SK-N-SH (cell line): ENCODE results near the gene IFNL3. TPM values are rescaled to one million over a fixed set of nuclear protein-coding genes. Genes with fewer than 3 reads are reported as not detected.
A peak's percentile ranks its signal among the peaks of the same experiment; 100 is the strongest.

Experiments used
- CTCF ChIA-PET: fragments of 300-600, 350-600 bp; formaldehyde crosslinking; extraction: SDS; loops from one replicate; lab custom pipeline; 2021; lab: Yijun Ruan, JAX
- POLR2A ChIA-PET: fragments of 350-600 bp; sonication (Branson Sonifier 250); formaldehyde crosslinking; extraction: SDS; loops from one replicate; lab custom pipeline; 2020; ENCODE audit warnings: antibody characterized with exemption, inconsistent platforms; lab: Yijun Ruan, JAX
- DNase-seq: peaks from one replicate; pipeline ENCODE4 v3.0.0; 2012
- H2AFZ ChIP-seq: fragments of 200-600 bp; sonication (generic); 2 replicates; pipeline ENCODE4 v1.8.1; 2016; ENCODE audit warnings: antibody characterized with exemption, mild to moderate bottlenecking, low read depth
- H3F3A ChIP-seq: fragments of 200-600 bp; sonication (generic); replicated peaks from 2 replicates; pipeline ENCODE3; 2016; ENCODE audit warnings: antibody characterized with exemption, mild to moderate bottlenecking; ENCODE audit not compliant: insufficient read depth
- H3K27ac ChIP-seq, 2 experiments: fragments of 200-500 bp in 1 of 2; fragments of 200-600 bp in 1 of 2; sonication (Bioruptor generic) in 1 of 2; sonication (generic), shearing (Covaris generic) in 1 of 2; 2 replicates each; pipeline versions ENCODE4 v1.5.1 to v1.6.1; 2014 to 2016; ENCODE audit warnings: low read depth in 2 of 2, inconsistent platforms in 1 of 2, low read length in 1 of 2, mild to moderate bottlenecking in 1 of 2, mixed read lengths in 1 of 2
- H3K27me3 ChIP-seq: fragments of 200-600 bp; sonication (generic), shearing (Covaris generic); 2 replicates; pipeline ENCODE4 v1.6.1; 2016; ENCODE audit warnings: mixed run types; ENCODE audit not compliant: insufficient read depth
- H3K36me3 ChIP-seq, 2 experiments: fragments of 200-500 bp in 1 of 2; fragments of 200-600 bp in 1 of 2; sonication (Bioruptor generic) in 1 of 2; sonication (generic) in 1 of 2; replicated peaks in 1 of 2; 2 replicates each; pipeline versions ENCODE3 to v1.5.1; 2014 to 2016; ENCODE audit warnings: low read length in 1 of 2, mild to moderate bottlenecking in 1 of 2; ENCODE audit not compliant: insufficient read depth in 2 of 2, control insufficient read depth in 1 of 2
- H3K4me1 ChIP-seq, 2 experiments: fragments of 200-500 bp in 1 of 2; fragments of 200-600 bp in 1 of 2; sonication (Bioruptor generic) in 1 of 2; sonication (generic), shearing (Covaris generic) in 1 of 2; 2 replicates each; pipeline versions ENCODE4 v1.5.1 to v1.6.1; 2014 to 2016; ENCODE audit warnings: low read depth in 1 of 2, low read length in 1 of 2, mixed run types in 1 of 2; ENCODE audit not compliant: insufficient read depth in 2 of 2, control insufficient read depth in 1 of 2
- H3K4me2 ChIP-seq: fragments of 200-600 bp; sonication (generic), shearing (Covaris generic); 2 replicates; pipeline ENCODE4 v1.6.1; 2017; ENCODE audit warnings: mixed run types
- H3K4me3 ChIP-seq, 2 experiments: fragments of 200-500 bp in 1 of 2; fragments of 200-600 bp in 1 of 2; sonication (Bioruptor generic) in 1 of 2; sonication (generic), shearing (Covaris generic) in 1 of 2; 2 replicates each; pipeline versions ENCODE4 v1.5.1 to v1.8.1; 2014 to 2016; ENCODE audit warnings: low read depth in 2 of 2, inconsistent platforms in 1 of 2, low read length in 1 of 2, mild to moderate bottlenecking in 1 of 2, mixed read lengths in 1 of 2, moderate library complexity in 1 of 2
- H3K79me2 ChIP-seq: fragments of 200-600 bp; sonication (generic); 2 replicates; pipeline ENCODE4 v1.8.1; 2017; ENCODE audit warnings: mild to moderate bottlenecking; ENCODE audit not compliant: insufficient read depth
- H3K9ac ChIP-seq: fragments of 200-600 bp; sonication (generic); 2 replicates; pipeline ENCODE4 v1.6.1; 2017; ENCODE audit warnings: mixed run types
- H3K9me2 ChIP-seq: fragments of 200-600 bp; sonication (generic); 2 replicates; pipeline ENCODE4 v1.6.1; 2017; ENCODE audit warnings: mixed run types
- H3K9me3 ChIP-seq: fragments of 200-600 bp; sonication (generic); 2 replicates; pipeline ENCODE4 v1.6.1; 2017; ENCODE audit warnings: mixed run types, mild to moderate bottlenecking, moderate library complexity
- H4K20me1 ChIP-seq: fragments of 200-600 bp; sonication (generic); 2 replicates; pipeline ENCODE4 v1.6.1; 2017; ENCODE audit warnings: mild to moderate bottlenecking, mixed run types; ENCODE audit not compliant: insufficient read depth
- CHD2 ChIP-seq: fragments of 150-350 bp; IDR thresholded peaks from 2 replicates; pipeline ENCODE4 v1.6.1; 2018; ENCODE audit warnings: low read length; ENCODE audit not compliant: partially characterized antibody
- ELF1 ChIP-seq: IDR thresholded peaks from 2 replicates; pipeline ENCODE4 v1.4.0; 2012
- EP300 ChIP-seq, 2 experiments: IDR thresholded peaks; 2 replicates each; pipeline versions ENCODE4 v1.4.0 to v1.6.1; 2012; ENCODE audit warnings: borderline replicate concordance in 1 of 2, low read depth in 1 of 2, low read length in 1 of 2
- FOXJ3 ChIP-seq: sonication (generic); formaldehyde crosslinking; IDR thresholded peaks from 2 replicates; pipeline ENCODE4 v1.5.1; 2020; ENCODE audit warnings: mild to moderate bottlenecking, missing genetic modification reagents
- GABPA ChIP-seq: IDR thresholded peaks from 2 replicates; pipeline ENCODE4 v1.4.0; 2012; ENCODE audit warnings: low read depth, mild to moderate bottlenecking
- MEF2A ChIP-seq: IDR thresholded peaks from 2 replicates; pipeline ENCODE4 v1.4.0; 2012; ENCODE audit warnings: low read depth, borderline replicate concordance
- MXI1 ChIP-seq: IDR thresholded peaks from 2 replicates; pipeline ENCODE4 v1.6.1; 2012; ENCODE audit warnings: mild to moderate bottlenecking, low read depth, low read length, improper control_type of control experiment
- NFIC ChIP-seq: IDR thresholded peaks from 2 replicates; pipeline ENCODE4 v1.4.0; 2012; ENCODE audit warnings: borderline replicate concordance
- POLR2AphosphoS5 ChIP-seq: IDR thresholded peaks from 2 replicates; pipeline ENCODE4 v1.6.1; 2012; ENCODE audit warnings: low read depth, low read length
- RFX5 ChIP-seq: IDR thresholded peaks from 2 replicates; pipeline ENCODE4 v1.6.1; 2012; ENCODE audit warnings: mild to moderate bottlenecking, improper control_type of control experiment, low read length
- RXRA ChIP-seq: IDR thresholded peaks from 2 replicates; pipeline ENCODE4 v1.4.0; 2012; ENCODE audit warnings: low read depth, mild to moderate bottlenecking, borderline replicate concordance
- SIN3A ChIP-seq: IDR thresholded peaks from 2 replicates; pipeline ENCODE4 v1.6.1; 2012; ENCODE audit warnings: low read depth, mild to moderate bottlenecking, low read length, moderate library complexity, borderline replicate concordance
- SMC3 ChIP-seq: IDR thresholded peaks from 2 replicates; pipeline ENCODE4 v1.6.1; 2012; ENCODE audit warnings: low read depth, low read length, improper control_type of control experiment
- TAF1 ChIP-seq: IDR thresholded peaks from 2 replicates; pipeline ENCODE4 v1.6.1; 2012; ENCODE audit warnings: low read depth, mild to moderate bottlenecking, low read length, moderate library complexity, borderline replicate concordance
- WGBS: methylation state at CpG from one replicate; pipeline ENCODE4 v1.1.6; 2017; ENCODE audit warnings: low lambda C conversion rate; 5-methylcytosine and 5-hydroxymethylcytosine counted together
- polyA plus RNA-seq, 3 experiments: library from polyadenylated mRNA; depleted of rRNA; stranded (reverse); fragments of >200 nt; gene quantifications; 2 replicates each; pipeline ENCODE4 v1.2.3, GENCODE V29; 2012
- TF ChIP-seq, protein P1 (sequence below): fragments of 150-350 bp; IDR thresholded peaks from 2 replicates; pipeline ENCODE4 v1.6.1; 2016; ENCODE audit warnings: mild to moderate bottlenecking, low read depth, low read length
- TF ChIP-seq, protein P2 (sequence below): IDR thresholded peaks from 2 replicates; pipeline ENCODE4 v1.4.0; 2012; ENCODE audit warnings: low read depth
- TF ChIP-seq, protein P3 (sequence below): IDR thresholded peaks from 2 replicates; pipeline ENCODE4 v1.6.1; 2012; ENCODE audit warnings: mild to moderate bottlenecking, low read depth, low read length, moderate library complexity

Gene IFNL3
- polyA plus RNA-seq, 1 of the 3 experiments (the other 2 are of a cell fraction) = not detected

DNA sequence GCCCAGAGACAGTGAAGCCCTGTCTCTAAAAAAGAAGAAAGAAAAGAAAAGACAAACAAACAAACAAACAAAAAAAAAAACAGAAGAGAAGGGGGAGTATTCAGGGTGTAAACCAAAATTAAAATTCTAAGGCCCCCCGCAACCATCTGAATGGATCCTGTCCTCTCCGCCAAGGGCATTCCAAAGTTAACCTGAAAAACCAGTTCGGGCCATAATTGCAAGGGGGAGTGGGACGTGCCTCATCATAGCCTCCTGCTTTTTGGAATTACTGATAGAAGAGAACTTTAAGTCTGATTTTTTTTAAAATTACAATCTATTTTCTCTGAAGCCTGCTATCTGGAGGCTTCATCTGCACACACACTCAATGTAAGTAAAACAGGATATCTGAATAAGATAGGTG is 17.7 kb upstream of the IFNL3 start:
- 65% methylated on average over 4 of the region's 4 CpGs for WGBS
- POLR2A ChIA-PET = no interaction called here
- DNase-seq = no peak
- no peaks in the 10 kb centered on the region for H3K36me3 ChIP-seq
- TF ChIP-seq CHD2 (no peak), POLR2AphosphoS5 (no peak), MXI1 (no peak), SIN3A (no peak), TAF1 (no peak), GABPA (no peak), SMC3 (no peak)
- no peak overlapping the region for H3K9ac ChIP-seq
- H3K4me3 ChIP-seq = no peak overlapping the region
- no peaks in the 10 kb centered on the region for H3K79me2 ChIP-seq
- no peaks in the 10 kb centered on the region for H4K20me1 ChIP-seq
- CTCF ChIA-PET = no interaction called here
- peaks cover 10% of the 10 kb centered on the region; the same call in 1 of the 2 replicates for H3K27me3 ChIP-seq
- H3F3A ChIP-seq = no peaks in the 10 kb centered on the region
- H3K4me1 ChIP-seq = no peaks in the 10 kb centered on the region
- no peak overlapping the region for H2AFZ ChIP-seq
- H3K4me2 ChIP-seq = no peak overlapping the region
- H3K9me3 ChIP-seq = no peaks in the 10 kb centered on the region
- no peaks in the 10 kb centered on the region for H3K9me2 ChIP-seq
- H3K27ac ChIP-seq = no peak overlapping the region

DNA sequence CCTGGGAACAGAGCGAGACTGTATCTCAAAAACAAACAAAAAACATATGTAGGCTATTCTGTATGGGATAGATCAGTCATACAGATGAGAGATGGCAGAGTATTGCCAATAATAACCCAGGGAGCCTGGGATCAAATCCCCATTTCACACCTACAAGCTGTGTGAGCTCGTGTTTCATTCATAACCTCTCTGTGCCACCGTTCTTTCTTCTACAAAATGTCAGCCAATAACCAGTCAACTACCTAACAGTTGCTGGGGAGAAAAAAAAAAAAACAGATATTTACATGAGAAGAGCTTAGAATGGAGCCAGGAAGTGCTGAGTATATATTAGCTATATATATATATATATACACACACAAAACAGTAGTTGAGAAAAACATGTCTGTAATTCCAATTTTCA is 16.9 kb upstream of the IFNL3 start:
- WGBS = 49% methylated on average over 3 of the region's 3 CpGs
- H3K79me2 ChIP-seq = no peaks in the 10 kb centered on the region
- no peak overlapping the region for H2AFZ ChIP-seq
- H3K4me2 ChIP-seq = no peak overlapping the region
- DNase-seq = no peak
- H4K20me1 ChIP-seq = no peaks in the 10 kb centered on the region
- no peak overlapping the region for H3K27ac ChIP-seq
- no peaks in the 10 kb centered on the region for H3K9me2 ChIP-seq
- peaks cover 10% of the 10 kb centered on the region; the same call in 1 of the 2 replicates for H3K27me3 ChIP-seq
- H3K4me3 ChIP-seq = no peak overlapping the region
- TF ChIP-seq TAF1 (no peak), RXRA (no peak), RFX5 (peak; percentile 73; the same call in 1 of the 2 replicates), POLR2AphosphoS5 (no peak)
- H3F3A ChIP-seq = no peaks in the 10 kb centered on the region
- POLR2A ChIA-PET = no interaction called here
- no peaks in the 10 kb centered on the region for H3K9me3 ChIP-seq
- no peaks in the 10 kb centered on the region for H3K4me1 ChIP-seq
- H3K9ac ChIP-seq = no peak overlapping the region
- CTCF ChIA-PET = no interaction called here
- no peaks in the 10 kb centered on the region for H3K36me3 ChIP-seq

DNA sequence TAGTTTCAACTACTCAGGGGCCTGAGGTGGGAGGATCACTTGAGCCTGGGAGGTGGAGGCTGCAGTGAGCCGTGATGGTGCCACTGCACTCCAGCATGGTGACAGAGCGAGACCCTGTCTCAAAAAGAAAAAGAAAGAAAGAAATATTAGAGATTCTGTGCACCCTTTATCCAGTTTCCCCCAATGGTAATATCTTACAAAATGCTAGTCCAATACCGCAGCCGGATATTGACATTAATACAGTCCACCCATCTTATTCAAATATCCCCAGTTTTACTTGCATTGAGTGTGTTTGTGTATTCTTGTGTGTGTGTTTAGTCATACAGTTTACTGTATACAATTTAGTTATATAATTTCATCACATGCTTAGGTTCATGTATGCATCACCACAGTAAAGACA is 12.4 kb upstream of the IFNL3 start:
- Histone ChIP-seq H3F3A (no peaks in the 10 kb centered on the region), H3K4me3 (no peak overlapping the region), H3K9ac (no peak overlapping the region), H3K36me3 (no peaks in the 10 kb centered on the region), H3K27ac (no peak overlapping the region), H2AFZ (no peak overlapping the region), H4K20me1 (no peaks in the 10 kb centered on the region), H3K79me2 (no peaks in the 10 kb centered on the region), H3K27me3 (peaks cover 5% of the 10 kb centered on the region; the same call in 1 of the 2 replicates), H3K9me3 (no peaks in the 10 kb centered on the region), H3K9me2 (no peaks in the 10 kb centered on the region), H3K4me2 (no peak overlapping the region), H3K4me1 (peaks cover 0 to 3% of the 10 kb centered on the region in 2 experiments; a peak in 1 of 4 replicates)
- DNase-seq = no peak
- 84% methylated on average over 4 of the region's 4 CpGs for WGBS
- CTCF ChIA-PET = no interaction called here
- POLR2A ChIA-PET = no interaction called here
- TF ChIP-seq, protein P1, sequence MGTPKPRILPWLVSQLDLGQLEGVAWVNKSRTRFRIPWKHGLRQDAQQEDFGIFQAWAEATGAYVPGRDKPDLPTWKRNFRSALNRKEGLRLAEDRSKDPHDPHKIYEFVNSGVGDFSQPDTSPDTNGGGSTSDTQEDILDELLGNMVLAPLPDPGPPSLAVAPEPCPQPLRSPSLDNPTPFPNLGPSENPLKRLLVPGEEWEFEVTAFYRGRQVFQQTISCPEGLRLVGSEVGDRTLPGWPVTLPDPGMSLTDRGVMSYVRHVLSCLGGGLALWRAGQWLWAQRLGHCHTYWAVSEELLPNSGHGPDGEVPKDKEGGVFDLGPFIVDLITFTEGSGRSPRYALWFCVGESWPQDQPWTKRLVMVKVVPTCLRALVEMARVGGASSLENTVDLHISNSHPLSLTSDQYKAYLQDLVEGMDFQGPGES = no peak
- TF ChIP-seq NFIC = no peak
- TF ChIP-seq EP300 (IDR thresholded peaks at IDR 0.05; ENCODE audit: borderline replicate concordance in 1 of 2, low read depth in 1 of 2, low read length in 1 of 2) = no peak
- TF ChIP-seq, protein P2, sequence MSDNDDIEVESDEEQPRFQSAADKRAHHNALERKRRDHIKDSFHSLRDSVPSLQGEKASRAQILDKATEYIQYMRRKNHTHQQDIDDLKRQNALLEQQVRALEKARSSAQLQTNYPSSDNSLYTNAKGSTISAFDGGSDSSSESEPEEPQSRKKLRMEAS = no peak
- no peak for TF ChIP-seq MEF2A
- no peak for TF ChIP-seq FOXJ3 (CRISPR knock-in tag)
- TF ChIP-seq ELF1 = no peak
- TF ChIP-seq SIN3A = no peak
- TF ChIP-seq, protein P3, sequence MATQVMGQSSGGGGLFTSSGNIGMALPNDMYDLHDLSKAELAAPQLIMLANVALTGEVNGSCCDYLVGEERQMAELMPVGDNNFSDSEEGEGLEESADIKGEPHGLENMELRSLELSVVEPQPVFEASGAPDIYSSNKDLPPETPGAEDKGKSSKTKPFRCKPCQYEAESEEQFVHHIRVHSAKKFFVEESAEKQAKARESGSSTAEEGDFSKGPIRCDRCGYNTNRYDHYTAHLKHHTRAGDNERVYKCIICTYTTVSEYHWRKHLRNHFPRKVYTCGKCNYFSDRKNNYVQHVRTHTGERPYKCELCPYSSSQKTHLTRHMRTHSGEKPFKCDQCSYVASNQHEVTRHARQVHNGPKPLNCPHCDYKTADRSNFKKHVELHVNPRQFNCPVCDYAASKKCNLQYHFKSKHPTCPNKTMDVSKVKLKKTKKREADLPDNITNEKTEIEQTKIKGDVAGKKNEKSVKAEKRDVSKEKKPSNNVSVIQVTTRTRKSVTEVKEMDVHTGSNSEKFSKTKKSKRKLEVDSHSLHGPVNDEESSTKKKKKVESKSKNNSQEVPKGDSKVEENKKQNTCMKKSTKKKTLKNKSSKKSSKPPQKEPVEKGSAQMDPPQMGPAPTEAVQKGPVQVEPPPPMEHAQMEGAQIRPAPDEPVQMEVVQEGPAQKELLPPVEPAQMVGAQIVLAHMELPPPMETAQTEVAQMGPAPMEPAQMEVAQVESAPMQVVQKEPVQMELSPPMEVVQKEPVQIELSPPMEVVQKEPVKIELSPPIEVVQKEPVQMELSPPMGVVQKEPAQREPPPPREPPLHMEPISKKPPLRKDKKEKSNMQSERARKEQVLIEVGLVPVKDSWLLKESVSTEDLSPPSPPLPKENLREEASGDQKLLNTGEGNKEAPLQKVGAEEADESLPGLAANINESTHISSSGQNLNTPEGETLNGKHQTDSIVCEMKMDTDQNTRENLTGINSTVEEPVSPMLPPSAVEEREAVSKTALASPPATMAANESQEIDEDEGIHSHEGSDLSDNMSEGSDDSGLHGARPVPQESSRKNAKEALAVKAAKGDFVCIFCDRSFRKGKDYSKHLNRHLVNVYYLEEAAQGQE = no peak
- TF ChIP-seq POLR2AphosphoS5 = no peak
